Measurements from ENCODE around the gene MUC2. TPM values are rescaled to one million over a fixed set of nuclear protein-coding genes. Genes with fewer than 3 reads are reported as not detected.

Gene MUC2
- total and polyA plus RNA-seq, 2 experiments from 2014 or later, result not detected

- TF ChIP-seq CREB1 (CRISPR knock-in tag; IDR thresholded peaks at IDR 0.05; ENCODE audit: low read depth), result no peak
- TF ChIP-seq REST (IDR thresholded peaks at IDR 0.05; ENCODE audit: unreplicated experiment), result no peak
- TF ChIP-seq ETS1 (IDR thresholded peaks at IDR 0.05), result no peak
- H3K4me3 Mint-ChIP-seq, result no peak overlapping the region; the same call in 2 of the 3 replicates
- Histone ChIP-seq H3F3A (replicated peaks; ENCODE audit: low read depth) (no peaks in the 10 kb centered on the region), H2AFZ (no peak overlapping the region), H4K20me1 (replicated peaks; ENCODE audit: insufficient read depth) (no peaks in the 10 kb centered on the region), H3K27ac (ENCODE audit: low read depth) (no peak overlapping the region), H3K4me3 (no peak overlapping the region), H3K79me2 (replicated peaks; ENCODE audit: insufficient read depth) (no peaks in the 10 kb centered on the region), H3K4me1 (ENCODE audit: insufficient read depth) (no peaks in the 10 kb centered on the region), H3K36me3 (ENCODE audit: insufficient read depth) (no peaks in the 10 kb centered on the region), H3K9me2 (ENCODE audit: insufficient read depth) (no peaks in the 10 kb centered on the region), H3K4me2 (no peak overlapping the region), H3K27me3 (ENCODE audit: insufficient read depth) (no peaks in the 10 kb centered on the region)
- DNase-seq (ENCODE audit: low spot score), result no peak
- peaks cover 7% of the 10 kb centered on the region for H3K27me3 Mint-ChIP-seq (ENCODE audit: insufficient read depth, low read depth, poor library complexity)
- H3K9me3 Mint-ChIP-seq, result peaks cover 2% of the 10 kb centered on the region; the same call in 2 of the 3 replicates
- no peaks in the 10 kb centered on the region; the same call in 2 of the 3 replicates for H3K36me3 Mint-ChIP-seq (ENCODE audit: low read depth)
- no peak overlapping the region for H3K27ac Mint-ChIP-seq
- no peaks in the 10 kb centered on the region for H3K4me1 Mint-ChIP-seq
- ATAC-seq, result no peak
These were observed 31.0 kb upstream of the MUC2 start for GRCh38 chr11:1043563-1044096.

GRCh38 chr11:1044160-1044559 lies 30.5 kb upstream of the MUC2 start:
- Histone ChIP-seq H3K36me3 (ENCODE audit: insufficient read depth) (no peaks in the 10 kb centered on the region), H3K4me3 (no peak overlapping the region), H3K9me2 (ENCODE audit: insufficient read depth) (no peaks in the 10 kb centered on the region), H3K4me2 (no peak overlapping the region), H3K27me3 (ENCODE audit: insufficient read depth) (no peaks in the 10 kb centered on the region), H3K79me2 (replicated peaks; ENCODE audit: insufficient read depth) (no peaks in the 10 kb centered on the region), H3K27ac (ENCODE audit: low read depth) (no peak overlapping the region), H3K4me1 (ENCODE audit: insufficient read depth) (no peaks in the 10 kb centered on the region), H4K20me1 (replicated peaks; ENCODE audit: insufficient read depth) (no peaks in the 10 kb centered on the region), H2AFZ (no peak overlapping the region), H3F3A (replicated peaks; ENCODE audit: low read depth) (no peaks in the 10 kb centered on the region)
- ATAC-seq (no peak), DNase-seq (ENCODE audit: low spot score) (no peak)
- Mint-ChIP-seq H3K36me3 (ENCODE audit: low read depth) (no peaks in the 10 kb centered on the region; the same call in 2 of the 3 replicates), H3K9me3 (peaks cover 2% of the 10 kb centered on the region; the same call in 2 of the 3 replicates), H3K27me3 (ENCODE audit: insufficient read depth, low read depth, poor library complexity) (peaks cover 9% of the 10 kb centered on the region), H3K4me3 (no peak overlapping the region; the same call in 2 of the 3 replicates), H3K27ac (no peak overlapping the region), H3K4me1 (no peaks in the 10 kb centered on the region)
- no peak for TF ChIP-seq JUNB (IDR thresholded peaks at IDR 0.05; ENCODE audit: unreplicated experiment)
- no peak for TF ChIP-seq ZNF114 (CRISPR knock-in tag; IDR thresholded peaks at IDR 0.05)
- no peak for TF ChIP-seq NANOG (IDR thresholded peaks at IDR 0.05; ENCODE audit: borderline replicate concordance)
- no peak for TF ChIP-seq POLR2AphosphoS5 (IDR thresholded peaks at IDR 0.05; ENCODE audit: low read depth)
- no peak for TF ChIP-seq STAT1 (IDR thresholded peaks at IDR 0.05; ENCODE audit: unreplicated experiment)
- no peak for TF ChIP-seq REST (IDR thresholded peaks at IDR 0.05; ENCODE audit: unreplicated experiment)
- no peak for TF ChIP-seq ZNF331 (CRISPR knock-in tag; IDR thresholded peaks at IDR 0.05; ENCODE audit: low read depth)
- no peak for TF ChIP-seq CREB1 (CRISPR knock-in tag; IDR thresholded peaks at IDR 0.05; ENCODE audit: low read depth)
- no peak for TF ChIP-seq EZH2phosphoT487 (IDR thresholded peaks at IDR 0.05; ENCODE audit: unreplicated experiment)
- no peak for TF ChIP-seq EZH2 (IDR thresholded peaks at IDR 0.05; ENCODE audit: low read depth, unreplicated experiment)
- no peak for TF ChIP-seq ETS1 (IDR thresholded peaks at IDR 0.05)
- no peak for TF ChIP-seq CTCF (conservative IDR thresholded peaks at IDR 0.05; ENCODE audit: low read depth in 2 of 2)
